ENCODE measurements around the gene FKBP6. TPM values are rescaled to one million over a fixed set of nuclear protein-coding genes. Genes with fewer than 3 reads are reported as not detected.
"Not testable (repeated sequence)": the region's sequence is repeated elsewhere in the genome, so short reads cannot be mapped to it uniquely, and the experiment has no call there.

The FKBP6 gene
- total RNA-seq, 1 experiment from 2014 or later, result not detected

DNA sequence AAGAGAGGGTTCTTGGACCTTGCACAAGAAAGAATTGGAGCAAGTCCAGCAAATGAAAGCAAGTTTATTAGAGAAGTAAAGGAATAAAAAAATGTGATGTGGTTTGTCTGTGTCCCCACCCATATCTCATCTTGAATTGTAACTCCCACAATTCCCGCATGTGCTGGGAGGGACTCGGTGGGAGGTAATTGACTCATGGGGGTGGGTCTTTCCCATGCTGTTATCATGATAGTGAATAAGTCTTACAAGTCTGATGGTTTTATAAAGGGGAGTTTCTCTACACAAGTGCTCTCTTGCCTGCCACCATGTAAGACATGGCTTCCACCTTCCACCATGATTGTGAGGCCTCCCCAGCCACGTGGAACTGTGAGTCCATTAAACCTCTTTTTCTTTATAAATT, 66.5 kb downstream of the FKBP6 start:
- DNase-seq (ENCODE audit: low spot score), result no peak

DNA sequence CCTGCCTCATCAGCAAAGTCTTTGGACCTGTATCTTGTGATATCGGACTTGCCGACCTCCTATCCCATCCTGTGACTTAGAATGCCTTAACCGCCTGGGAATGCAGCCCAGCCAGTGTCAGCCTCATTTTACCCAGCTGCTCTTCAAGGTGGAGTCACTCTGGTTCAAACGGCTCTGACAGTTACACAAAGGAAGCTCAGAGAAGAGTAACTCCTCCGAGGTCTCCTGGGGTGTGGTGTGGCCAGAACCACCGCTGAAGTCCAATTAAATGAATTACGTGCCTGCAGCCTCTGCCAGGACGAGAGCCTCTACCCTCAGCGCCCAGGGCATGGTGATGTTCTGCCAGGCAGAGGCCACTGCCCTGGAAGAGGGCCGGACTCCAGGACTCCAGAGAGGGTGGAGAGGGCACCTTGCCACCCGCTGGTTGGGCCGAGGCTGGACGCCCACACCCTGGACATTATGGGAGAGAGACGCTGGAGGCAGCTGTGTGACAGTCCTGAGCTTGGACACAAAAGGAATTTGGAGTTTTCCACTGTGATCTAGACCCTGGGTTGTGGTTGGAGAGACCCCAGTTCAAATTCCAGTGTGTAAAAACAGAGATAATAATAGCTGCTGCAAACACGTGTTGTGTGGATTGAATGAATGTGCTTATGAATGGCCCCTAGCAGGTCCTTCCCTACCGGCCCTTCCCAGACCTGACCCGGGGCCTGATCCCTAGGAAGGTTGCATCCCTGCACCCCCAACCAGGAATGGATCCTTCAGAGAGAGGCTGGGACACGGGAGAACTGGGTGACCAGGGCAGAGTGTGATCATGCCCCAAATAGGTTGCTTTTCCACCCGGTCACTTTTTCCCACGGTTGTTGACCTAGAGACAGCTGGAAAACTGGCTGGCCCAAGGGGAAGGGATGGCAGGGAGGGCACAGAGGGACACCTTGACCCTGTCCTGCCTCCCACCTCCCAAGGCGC, 67.9 kb downstream of the FKBP6 start:
- no peak for DNase-seq (ENCODE audit: low spot score)

DNA sequence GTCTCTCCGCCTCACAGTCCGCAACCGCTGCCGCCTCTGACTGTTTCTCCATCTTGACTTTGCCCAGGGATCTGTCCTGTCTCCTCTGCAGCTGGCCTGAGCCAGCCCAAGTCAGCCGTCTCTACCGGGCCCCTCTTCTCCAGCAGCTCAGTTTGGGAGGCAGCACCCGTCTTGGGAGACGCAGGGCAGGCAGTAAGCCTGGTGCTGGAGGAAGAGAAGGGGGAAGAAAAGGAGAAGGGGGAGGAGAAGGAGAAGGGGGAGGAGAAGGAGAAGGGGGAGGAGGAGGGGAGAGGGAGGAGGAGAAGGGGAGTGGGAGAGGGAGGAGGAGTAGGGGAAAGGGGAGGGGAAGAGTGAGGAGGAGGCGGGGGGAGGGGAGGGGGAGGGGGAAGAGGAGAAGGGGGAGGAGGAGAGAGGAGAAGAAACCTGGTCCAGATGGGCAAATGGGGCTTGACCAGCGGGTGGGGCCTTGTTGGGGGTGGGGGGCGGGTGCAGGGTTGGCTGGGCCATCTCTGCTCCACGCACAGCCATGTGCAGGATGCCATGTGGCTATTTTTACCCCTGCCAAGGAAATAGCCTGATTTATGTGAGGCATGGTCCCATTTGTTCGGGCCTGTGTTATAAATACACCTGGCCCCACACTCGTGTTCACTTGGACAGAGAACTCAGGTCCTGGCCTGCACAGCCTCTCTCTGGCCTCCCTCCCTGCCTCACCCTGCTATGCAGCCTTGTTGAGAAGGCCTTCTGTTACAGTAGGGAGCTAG, 69.7 kb downstream of the FKBP6 start:
- no peak for DNase-seq (ENCODE audit: low spot score)

DNA sequence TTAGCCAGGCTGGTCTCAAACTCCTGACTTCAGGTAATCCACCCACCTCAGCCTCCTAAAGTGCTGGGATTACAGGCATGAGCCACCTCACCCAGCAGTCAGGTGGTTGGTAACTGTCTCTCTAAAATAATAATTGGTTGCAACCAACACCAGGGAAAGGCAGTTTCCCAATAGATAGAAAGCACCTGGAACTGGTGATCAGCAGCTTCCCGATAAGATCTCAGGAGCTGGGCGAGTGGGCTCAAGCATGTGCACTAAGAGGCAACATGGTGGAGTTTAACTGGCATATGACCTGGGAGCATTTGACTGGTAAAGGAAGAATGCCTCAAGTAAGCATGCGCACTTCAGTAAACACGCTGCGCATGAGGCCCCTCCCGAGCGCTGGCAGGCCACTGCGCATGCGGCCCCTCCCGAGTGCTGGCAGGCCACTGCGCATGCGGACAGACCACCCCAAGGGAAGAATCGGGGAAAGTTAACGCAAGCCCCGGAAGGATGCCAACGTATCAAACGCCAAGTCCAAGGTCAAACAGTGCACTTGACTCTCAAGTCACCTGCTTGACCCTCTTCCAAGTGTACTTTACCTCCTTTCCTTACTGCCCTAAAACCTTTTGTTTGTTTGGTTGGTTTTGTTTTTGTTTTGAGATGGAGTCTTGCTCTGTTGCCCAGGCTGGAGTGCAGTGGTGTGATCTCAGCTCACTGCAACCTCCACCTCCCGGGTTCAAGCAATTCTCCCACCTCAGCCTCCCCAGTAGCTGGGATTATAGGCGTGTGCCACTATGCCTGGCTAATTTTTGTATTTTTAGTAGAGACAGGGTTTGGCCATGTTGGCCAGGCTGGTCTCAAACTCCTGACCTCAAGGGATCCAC, 71.5 kb downstream of the FKBP6 start:
- DNase-seq (ENCODE audit: low spot score), result not testable (repeated sequence)

DNA sequence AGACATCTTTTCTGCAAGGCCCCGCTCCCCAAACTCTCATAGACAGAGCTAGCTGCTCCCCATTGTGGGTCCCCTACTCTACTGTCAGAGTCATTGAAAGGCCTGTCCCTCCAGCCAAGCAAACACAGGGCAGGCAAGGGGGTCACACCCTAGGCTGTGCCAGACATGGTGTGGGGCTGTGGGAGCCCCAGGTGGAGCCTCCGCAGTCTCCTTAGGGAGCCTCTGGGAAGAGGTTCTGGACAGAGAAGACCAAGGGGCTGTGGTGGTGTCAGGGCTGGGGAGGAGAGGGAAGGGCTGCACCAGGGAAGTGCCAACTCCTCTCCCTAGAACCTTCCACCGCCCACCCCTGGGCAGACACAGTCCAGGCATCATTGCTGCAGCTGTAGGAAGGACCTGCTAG, 76.9 kb downstream of the FKBP6 start:
- not testable (repeated sequence) for DNase-seq (ENCODE audit: low spot score)

Small RNA genes lying within 50 kb of the gene (small RNA-seq; reads per million reads assigned to genes)
- gene RF00019 (not detected), gene RNU6-1080P (not detected)

Other genes with a start within 250 kb of the FKBP6 start
- gene SPDYE9, start 242.1 kb upstream of the FKBP6 start, total RNA-seq (2014; rRNA removed; shearing (Covaris generic)), result not detected in 2 replicates
- gene NSUN5, start 19.3 kb upstream of the FKBP6 start, total RNA-seq (2014; rRNA removed; shearing (Covaris generic)), result 72.1 and 87.4 TPM in 2 replicates
- not detected in 2 replicates for gene TRIM50, start 79 bp upstream of the FKBP6 start, total RNA-seq (2014; rRNA removed; shearing (Covaris generic))
- not detected in 2 replicates for gene FZD9, start 105.6 kb downstream of the FKBP6 start, total RNA-seq (2014; rRNA removed; shearing (Covaris generic))
- gene BAZ1B, start 194.1 kb downstream of the FKBP6 start, total RNA-seq (2014; rRNA removed; shearing (Covaris generic)), result 49.9 and 51.9 TPM in 2 replicates
- gene BCL7B, start 229.5 kb downstream of the FKBP6 start, total RNA-seq (2014; rRNA removed; shearing (Covaris generic)), result 65.4 and 71.0 TPM in 2 replicates